Measurements from ENCODE around the gene SLC27A5.
A peak's percentile ranks its signal among the peaks of the same experiment; 100 is the strongest.
"Not testable (repeated sequence)": the region's sequence is repeated elsewhere in the genome, so short reads cannot be mapped to it uniquely, and the experiment has no call there.

SLC27A5 gene

DNA sequence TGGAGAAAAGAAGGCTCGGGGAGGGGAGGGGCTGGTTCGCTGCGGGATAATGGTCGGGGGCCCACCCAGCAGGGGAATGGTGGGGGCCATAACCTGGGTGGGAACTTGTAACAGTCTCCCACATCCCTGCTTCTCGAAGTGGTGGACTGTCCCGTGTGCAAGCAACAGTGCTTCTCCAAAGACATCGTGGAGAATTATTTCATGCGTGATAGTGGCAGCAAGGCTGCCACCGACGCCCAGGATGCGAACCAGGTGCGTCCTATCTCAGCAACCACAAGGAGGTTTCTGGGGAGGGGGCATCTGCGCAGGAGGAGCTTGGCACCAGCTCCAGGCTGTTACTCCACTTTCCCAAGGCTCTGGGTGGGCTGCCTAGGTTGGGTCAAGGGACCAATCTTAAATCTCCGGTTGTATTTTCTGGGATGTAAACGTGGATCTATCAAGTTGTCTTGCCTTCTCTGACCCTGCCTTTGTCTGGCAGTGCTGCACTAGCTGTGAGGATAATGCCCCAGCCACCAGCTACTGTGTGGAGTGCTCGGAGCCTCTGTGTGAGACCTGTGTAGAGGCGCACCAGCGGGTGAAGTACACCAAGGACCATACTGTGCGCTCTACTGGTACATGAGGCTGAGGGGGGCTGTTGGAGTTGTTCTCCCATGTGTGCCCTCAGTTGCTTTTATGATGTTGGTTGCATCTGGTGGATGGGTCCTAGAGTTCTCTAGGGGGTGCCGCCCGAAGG lies 33.7 kb upstream of the SLC27A5 start:
- no peak for DNase-seq (ENCODE audit: low read depth)
- TF ChIP-seq, protein P1, sequence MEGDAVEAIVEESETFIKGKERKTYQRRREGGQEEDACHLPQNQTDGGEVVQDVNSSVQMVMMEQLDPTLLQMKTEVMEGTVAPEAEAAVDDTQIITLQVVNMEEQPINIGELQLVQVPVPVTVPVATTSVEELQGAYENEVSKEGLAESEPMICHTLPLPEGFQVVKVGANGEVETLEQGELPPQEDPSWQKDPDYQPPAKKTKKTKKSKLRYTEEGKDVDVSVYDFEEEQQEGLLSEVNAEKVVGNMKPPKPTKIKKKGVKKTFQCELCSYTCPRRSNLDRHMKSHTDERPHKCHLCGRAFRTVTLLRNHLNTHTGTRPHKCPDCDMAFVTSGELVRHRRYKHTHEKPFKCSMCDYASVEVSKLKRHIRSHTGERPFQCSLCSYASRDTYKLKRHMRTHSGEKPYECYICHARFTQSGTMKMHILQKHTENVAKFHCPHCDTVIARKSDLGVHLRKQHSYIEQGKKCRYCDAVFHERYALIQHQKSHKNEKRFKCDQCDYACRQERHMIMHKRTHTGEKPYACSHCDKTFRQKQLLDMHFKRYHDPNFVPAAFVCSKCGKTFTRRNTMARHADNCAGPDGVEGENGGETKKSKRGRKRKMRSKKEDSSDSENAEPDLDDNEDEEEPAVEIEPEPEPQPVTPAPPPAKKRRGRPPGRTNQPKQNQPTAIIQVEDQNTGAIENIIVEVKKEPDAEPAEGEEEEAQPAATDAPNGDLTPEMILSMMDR (IDR thresholded peaks at IDR 0.05; ENCODE audit: control insufficient read depth, insufficient read depth, low read depth, low read length, missing control alignments) = no peak

DNA sequence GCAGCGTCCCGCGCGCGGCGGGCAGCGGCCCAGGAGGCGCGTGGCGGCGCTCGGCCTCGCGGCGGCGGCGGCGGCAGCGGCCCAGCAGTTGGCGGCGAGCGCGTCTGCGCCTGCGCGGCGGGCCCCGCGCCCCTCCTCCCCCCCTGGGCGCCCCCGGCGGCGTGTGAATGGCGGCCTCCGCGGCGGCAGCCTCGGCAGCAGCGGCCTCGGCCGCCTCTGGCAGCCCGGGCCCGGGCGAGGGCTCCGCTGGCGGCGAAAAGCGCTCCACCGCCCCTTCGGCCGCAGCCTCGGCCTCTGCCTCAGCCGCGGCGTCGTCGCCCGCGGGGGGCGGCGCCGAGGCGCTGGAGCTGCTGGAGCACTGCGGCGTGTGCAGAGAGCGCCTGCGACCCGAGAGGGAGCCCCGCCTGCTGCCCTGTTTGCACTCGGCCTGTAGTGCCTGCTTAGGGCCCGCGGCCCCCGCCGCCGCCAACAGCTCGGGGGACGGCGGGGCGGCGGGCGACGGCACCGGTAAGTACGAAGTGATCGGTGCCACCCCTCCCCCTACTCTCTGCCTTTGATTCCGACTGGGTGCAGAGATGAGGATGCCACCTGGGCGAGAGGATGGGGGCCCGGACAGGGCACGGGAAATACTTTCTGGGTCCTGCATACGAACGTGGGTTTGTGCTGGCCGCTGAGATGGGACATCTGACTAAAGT lies 32.9 kb upstream of the SLC27A5 start:
- H3K4me3 ChIP-seq (ENCODE audit: control insufficient read depth, low read depth, low read length) = peak overlapping the region; percentile 84
- no peak for DNase-seq (ENCODE audit: low read depth)
- TF ChIP-seq, protein P1 (IDR thresholded peaks at IDR 0.05; ENCODE audit: control insufficient read depth, insufficient read depth, low read depth, low read length, missing control alignments) = no peak

More for the DNA sequence above, 33.7 kb upstream of the SLC27A5 start:
- H3K4me3 ChIP-seq (ENCODE audit: control insufficient read depth, low read depth, low read length) = peak overlapping the region; percentile 84

DNA sequence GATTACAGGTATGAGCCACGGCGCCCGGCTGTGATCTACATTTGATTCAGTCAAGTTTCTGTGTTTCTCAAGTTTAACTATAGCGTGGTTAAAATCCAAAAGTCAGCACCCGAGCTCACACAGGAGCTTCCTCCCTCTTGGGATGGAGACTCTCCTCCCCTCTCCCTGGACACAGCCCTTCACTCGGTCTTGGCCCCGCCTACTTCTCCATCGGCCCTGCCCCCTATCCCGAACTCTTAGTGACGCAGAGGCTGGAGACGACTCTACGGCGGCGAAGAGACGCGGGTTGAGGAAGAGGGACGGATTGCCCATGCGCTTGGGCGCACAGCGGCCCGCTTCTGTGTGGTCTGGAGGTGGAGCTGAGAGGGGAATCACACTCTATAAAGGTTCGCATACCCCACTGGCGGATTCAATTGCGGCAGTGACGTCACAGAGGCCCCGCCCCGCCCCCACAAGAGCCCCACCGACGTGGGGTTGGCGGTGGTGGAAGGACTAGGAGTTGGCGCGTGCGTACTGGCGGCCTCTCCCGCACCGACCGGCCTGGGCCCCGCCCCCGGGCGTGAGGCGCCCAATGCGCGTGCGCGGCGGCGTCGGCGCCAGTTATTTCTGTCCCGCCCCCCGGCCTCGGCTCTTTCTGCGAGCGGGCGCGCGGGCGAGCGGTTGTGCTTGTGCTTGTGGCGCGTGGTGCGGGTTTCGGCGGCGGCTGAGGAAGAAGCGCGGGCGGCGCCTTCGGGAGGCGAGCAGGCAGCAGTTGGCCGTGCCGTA lies 32.2 kb upstream of the SLC27A5 start, which contains the start of gene TRIM28:
TRIM28 (plus strand) TSS at position 239 of the 765 bp plus-strand sequence. CDS start 694 bp downstream, outside the sequence.
- DNase-seq (ENCODE audit: low read depth) = peak; percentile 97
- TF ChIP-seq, protein P1 (IDR thresholded peaks at IDR 0.05; ENCODE audit: control insufficient read depth, insufficient read depth, low read depth, low read length, missing control alignments) = no peak
- peak within 1 kb of the TSS; percentile 84 for H3K4me3 ChIP-seq (ENCODE audit: control insufficient read depth, low read depth, low read length)

- H3K4me3 ChIP-seq (ENCODE audit: control insufficient read depth, low read depth, low read length); DNase-seq (ENCODE audit: low read depth): not testable (repeated sequence)
Observed at GRCh38 chr19:58542641-58543372, 31.0 kb upstream of the SLC27A5 start.

GRCh38 chr19:58539169-58539559 lies 27.4 kb upstream of the SLC27A5 start:
- H3K4me3 ChIP-seq (ENCODE audit: control insufficient read depth, low read depth, low read length); DNase-seq (ENCODE audit: low read depth): not testable (repeated sequence)

- DNase-seq (ENCODE audit: low read depth) = no peak
- TF ChIP-seq, protein P1 (IDR thresholded peaks at IDR 0.05; ENCODE audit: control insufficient read depth, insufficient read depth, low read depth, low read length, missing control alignments) = no peak
- no peak overlapping the region for H3K4me3 ChIP-seq (ENCODE audit: control insufficient read depth, low read depth, low read length)
Observed at GRCh38 chr19:58538257-58539168, 26.7 kb upstream of the SLC27A5 start.
